HepG2 (cell line): ENCODE results near the gene ALDH2. TPM values are rescaled to one million over a fixed set of nuclear protein-coding genes. Genes with fewer than 3 reads are reported as not detected.

ENCODE experiments used
- ATAC-seq: fragments of 200-7000 bp; cut with Tn5 transposase; 3 replicates; pipeline ENCODE4 v1.9.1; 2020; ENCODE audit warnings: mild to moderate bottlenecking, moderate library complexity
- BruUV-seq: library from RNA; stranded (reverse); fragments of 400-500 nt; replicated peaks from 2 replicates; lab custom pipeline; 2021; lab: Mats Ljungman, UMichigan
- CTCF ChIA-PET: fragments of 300-600 bp; formaldehyde crosslinking; extraction: SDS; loops from one replicate; lab custom pipeline; 2021; ENCODE audit warnings: low total read pairs, inconsistent platforms, low intra/inter-chr PET ratio; lab: Yijun Ruan, JAX
- POLR2A ChIA-PET: fragments of 350-600 bp; sonication (Branson Sonifier 250); formaldehyde crosslinking; loops from one replicate; lab custom pipeline; 2020; ENCODE audit warnings: antibody characterized with exemption, inconsistent platforms; lab: Yijun Ruan, JAX
- DNase-seq: peaks from one replicate; pipeline ENCODE4 v3.0.0-alpha.2; 2015; ENCODE audit warnings: low spot score
- FAIRE-seq: peaks from 3 replicates; lab custom pipeline; 2011; peaks lifted over from hg19 to GRCh38; lab: Jason Lieb, UNC
- H2AFZ ChIP-seq: one replicate; pipeline ENCODE4 v1.6.1; 2011; ENCODE audit warnings: low read length, inconsistent platforms
- H3K27ac ChIP-seq: fragments of 300-600 bp; 3 replicates; pipeline ENCODE4 v1.8.0; 2011; ENCODE audit warnings: mixed run types, mild to moderate bottlenecking, mixed read lengths, low read length, inconsistent platforms; ENCODE audit not compliant: insufficient read depth; ENCODE audit errors: extremely low read length
- H3K27me3 ChIP-seq, 2 experiments: fragments of 200-600 bp in 1 of 2; 2 replicates in 1 of 2; 3 replicates in 1 of 2; pipeline versions ENCODE4 v1.6.0 to v1.8.0; 2011; ENCODE audit warnings: low read length in 2 of 2, mild to moderate bottlenecking in 2 of 2, moderate library complexity in 2 of 2, inconsistent platforms in 1 of 2; ENCODE audit not compliant: insufficient read depth in 2 of 2, control insufficient read depth in 1 of 2
- H3K36me3 ChIP-seq, 2 experiments: fragments of 200-600 bp in 1 of 2; replicated peaks in 1 of 2; 2 replicates in 1 of 2; 3 replicates in 1 of 2; pipeline versions ENCODE4 v1.5.1 to v1.8.0; 2011; ENCODE audit warnings: low read length in 2 of 2, inconsistent platforms in 1 of 2; ENCODE audit not compliant: insufficient read depth in 2 of 2, control insufficient read depth in 1 of 2
- H3K4me1 ChIP-seq: 2 replicates; pipeline ENCODE4 v1.5.1; 2012; ENCODE audit warnings: low read length, inconsistent platforms; ENCODE audit not compliant: insufficient read depth
- H3K4me2 ChIP-seq: 2 replicates; pipeline ENCODE4 v1.6.0; 2011; ENCODE audit warnings: low read depth, low read length, inconsistent platforms
- H3K4me3 ChIP-seq, 3 experiments: fragments of 200-600 bp in 1 of 3; sonication (generic), shearing (Covaris generic) in 1 of 3; replicated peaks in 1 of 3; 2 replicates each; pipeline ENCODE4 v1.5.1; 2011 to 2016; ENCODE audit warnings: low read length in 3 of 3, inconsistent platforms in 2 of 3, low read depth in 2 of 3, mild to moderate bottlenecking in 2 of 3, control low read depth in 1 of 3, mixed read lengths in 1 of 3; ENCODE audit not compliant: insufficient read depth in 1 of 3
- H3K79me2 ChIP-seq: one replicate; pipeline ENCODE4 v1.6.1; 2011; ENCODE audit warnings: low read length, inconsistent platforms; ENCODE audit not compliant: insufficient read depth
- H3K9ac ChIP-seq: 2 replicates; pipeline ENCODE4 v1.6.0; 2011; ENCODE audit warnings: mild to moderate bottlenecking, low read depth, low read length, inconsistent platforms; ENCODE audit not compliant: insufficient read depth
- H3K9me3 ChIP-seq: 2 replicates; pipeline ENCODE4 v1.5.1; 2012; ENCODE audit warnings: mild to moderate bottlenecking, low read length
- H4K20me1 ChIP-seq: 2 replicates; pipeline ENCODE4 v1.6.0; 2011; ENCODE audit warnings: inconsistent platforms, mild to moderate bottlenecking, low read length, moderate library complexity; ENCODE audit not compliant: insufficient read depth
- ZNF318 ChIP-seq: sonication (generic); formaldehyde crosslinking; IDR thresholded peaks from 2 replicates; pipeline ENCODE4 v1.4.0; 2020; ENCODE audit warnings: mild to moderate bottlenecking, missing genetic modification reagents
- whole genome bisulfite sequencing: methylation state at CpG from one replicate; pipeline ENCODE4 v1.1.6; 2017; ENCODE audit warnings: low lambda C conversion rate; 5-methylcytosine and 5-hydroxymethylcytosine counted together
- in situ Hi-C: cut with HindIII; loops from 2 replicates; pipeline ENCODE4 v1.10.0; 2017; ENCODE audit warnings: low pct_unique_long_range_greater_than_20kb; ENCODE audit not compliant: extremely low pct_ligation_motif_present
- intact Hi-C: fragments of 100-400 bp; cut with micrococcal nuclease; formaldehyde crosslinking; loops from one replicate; pipeline ENCODE4 v1.10.0; 2022; ENCODE audit not compliant: unreplicated experiment
- polyA plus RNA-seq, 8 experiments: library from polyadenylated mRNA; depleted of rRNA in 3 of 8; stranded (reverse) in 7 of 8; unstranded in 1 of 8; fragments of >200 nt; fragmentation: Illumina TruSeq in 4 of 8; extraction: Trizol in 4 of 8; gene quantifications; 2 replicates each; pipeline versions ENCODE4 v1.2.1 to v1.2.3, GENCODE V29; 2011 to 2016; ENCODE audit warnings: low read depth in 4 of 8, missing spikeins in 1 of 8, mixed read lengths in 1 of 8; ENCODE audit not compliant: insufficient read depth in 1 of 8
- total RNA-seq, 5 experiments: library from RNA; depleted of rRNA; stranded (reverse); fragments of >200 nt; fragmentation: Illumina TruSeq; extraction: Trizol; gene quantifications; 2 replicates each; pipeline ENCODE4 v1.2.3, GENCODE V29; 2016; ENCODE audit warnings: low read depth in 1 of 5

The ALDH2 gene
- total and polyA plus RNA-seq, 2 of the 13 experiments (the other 11 are each of a cell fraction or from before 2014, with no cell fraction given) = 78.8 to 103 TPM

DNA sequence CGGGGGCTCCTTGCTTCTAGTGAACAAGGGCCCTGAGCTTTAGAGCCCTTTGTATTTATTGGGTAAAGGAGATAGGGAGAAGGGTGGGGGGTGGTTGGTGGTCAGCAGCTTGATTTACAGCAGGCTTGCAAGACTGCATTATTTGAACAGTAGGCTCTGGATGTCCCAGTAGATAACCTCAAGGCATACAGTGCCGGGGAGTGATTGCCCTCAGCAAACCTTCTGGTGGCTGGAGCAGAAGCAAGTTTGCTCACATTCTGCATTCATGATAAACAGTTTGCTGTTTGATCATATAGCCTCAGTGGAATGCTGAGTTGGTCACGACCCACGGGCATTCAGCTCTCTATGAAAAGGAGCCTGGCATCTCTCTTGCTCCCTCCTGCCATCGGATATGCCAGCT, 58.8 kb downstream of the ALDH2 start:
- Histone ChIP-seq H2AFZ (no peak overlapping the region), H3K27me3 (no peaks in the 10 kb centered on the region), H3K9ac (no peak overlapping the region), H3K79me2 (no peaks in the 10 kb centered on the region), H3K4me3 (no peak overlapping the region), H3K4me1 (peaks cover 8% of the 10 kb centered on the region; the same call in 1 of the 2 replicates), H3K9me3 (no peaks in the 10 kb centered on the region), H3K36me3 (no peaks in the 10 kb centered on the region), H3K4me2 (no peak overlapping the region), H3K27ac (no peak overlapping the region), H4K20me1 (no peaks in the 10 kb centered on the region)
- DNase-seq = no peak
- in situ Hi-C loops (no loop called here), intact Hi-C loops (no loop called here)
- ATAC-seq = no peak
- no TSS peak for BruUV-seq
- POLR2A ChIA-PET = no interaction called here
- FAIRE-seq = no peak
- CTCF ChIA-PET = no interaction called here
- WGBS = 30% methylated on average over 3 of the region's 5 CpGs
- no peak for TF ChIP-seq ZNF318 (CRISPR knock-in tag)
